Neutrophil (primary cell): ENCODE data around the gene PRSS50.

Experiments
- H3K27ac ChIP-seq: fragments of 200-600 bp; sonication (generic); 2 replicates; pipeline ENCODE4 v1.5.1; 2016; ENCODE audit warnings: mild to moderate bottlenecking, moderate library complexity
- H3K27me3 ChIP-seq: fragments of 200-600 bp; sonication (generic); 2 replicates; pipeline ENCODE4 v1.6.0; 2016; ENCODE audit warnings: mild to moderate bottlenecking
- H3K36me3 ChIP-seq: fragments of 200-600 bp; sonication (generic); 2 replicates; pipeline ENCODE4 v1.5.1; 2017
- H3K4me1 ChIP-seq, 2 experiments: fragments of 200-600 bp in 1 of 2; sonication (generic) in 1 of 2; 1 replicate in 1 of 2; 2 replicates in 1 of 2; pipeline versions ENCODE4 v1.5.1 to v1.6.1; 2013 to 2016; ENCODE audit warnings: low read depth in 1 of 2, low read length in 1 of 2, mild to moderate bottlenecking in 1 of 2, moderate library complexity in 1 of 2; ENCODE audit not compliant: control insufficient read depth in 1 of 2, insufficient read depth in 1 of 2
- H3K4me3 ChIP-seq, 2 experiments: fragments of 200-600 bp in 1 of 2; sonication (generic) in 1 of 2; 1 replicate in 1 of 2; 2 replicates in 1 of 2; pipeline ENCODE4 v1.5.1; 2013 to 2016; ENCODE audit warnings: low read depth in 1 of 2, low read length in 1 of 2, mild to moderate bottlenecking in 1 of 2, moderate library complexity in 1 of 2
- H3K9me3 ChIP-seq: fragments of 200-600 bp; sonication (generic); 2 replicates; pipeline ENCODE4 v1.5.1; 2016
- CTCF ChIP-seq: fragments of 200-600 bp; sonication (generic); IDR thresholded peaks from 2 replicates; pipeline ENCODE4 v1.5.1; 2016; ENCODE audit warnings: antibody characterized with exemption

The PRSS50 gene

GRCh38 chr3:46710229-46710628 is 7.4 kb downstream of the PRSS50 start:
- no peak overlapping the region for H3K4me3 ChIP-seq
- H3K9me3 ChIP-seq, result no peaks in the 10 kb centered on the region
- no peaks in the 10 kb centered on the region for H3K36me3 ChIP-seq
- H3K27me3 ChIP-seq, result no peaks in the 10 kb centered on the region
- TF ChIP-seq CTCF, result no peak
- H3K27ac ChIP-seq, result no peak overlapping the region
- no peaks in the 10 kb centered on the region for H3K4me1 ChIP-seq

- no peak overlapping the region for H3K27ac ChIP-seq
- no peaks in the 10 kb centered on the region for H3K36me3 ChIP-seq
- no peak overlapping the region for H3K4me3 ChIP-seq
- H3K9me3 ChIP-seq, result no peaks in the 10 kb centered on the region
- no peak for TF ChIP-seq CTCF
- H3K27me3 ChIP-seq, result no peaks in the 10 kb centered on the region
- no peaks in the 10 kb centered on the region for H3K4me1 ChIP-seq
Measured at GRCh38 chr3:46709721-46710120, 7.9 kb downstream of the PRSS50 start.

DNA sequence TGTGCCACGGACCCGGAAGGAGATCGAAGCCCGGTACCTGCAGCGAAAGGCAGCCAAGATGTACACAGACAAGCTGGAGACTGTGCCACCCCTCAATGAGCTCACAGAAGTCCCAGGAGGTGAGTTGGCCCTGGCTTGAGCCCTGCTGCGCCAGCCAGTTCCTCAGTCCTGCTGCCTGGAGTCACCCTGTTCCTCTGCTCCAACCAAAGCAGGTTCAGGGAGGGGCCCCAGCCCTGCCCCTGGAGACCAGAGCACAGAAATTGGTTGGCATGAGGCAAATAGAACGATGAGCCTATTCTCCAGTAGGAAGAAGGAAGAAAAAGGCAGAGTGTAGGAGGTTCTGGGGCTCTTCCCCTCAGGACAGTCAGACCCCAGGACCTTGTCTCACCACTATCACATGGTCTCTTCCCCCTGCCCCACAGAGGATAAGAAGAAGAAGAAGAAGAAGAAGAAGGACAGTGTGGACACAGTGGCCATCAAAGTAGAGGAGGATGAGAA is 8.5 kb downstream of the PRSS50 start:
- H3K27ac ChIP-seq, result no peak overlapping the region
- no peaks in the 10 kb centered on the region for H3K4me1 ChIP-seq
- no peaks in the 10 kb centered on the region for H3K9me3 ChIP-seq
- no peaks in the 10 kb centered on the region for H3K36me3 ChIP-seq
- TF ChIP-seq CTCF, result no peak
- peaks cover under 1% of the 10 kb centered on the region for H3K27me3 ChIP-seq
- H3K4me3 ChIP-seq, result no peak overlapping the region

- TF ChIP-seq CTCF, result no peak
- H3K27me3 ChIP-seq, result peaks cover 7% of the 10 kb centered on the region
- H3K27ac ChIP-seq, result no peak overlapping the region
Measured at GRCh38 chr3:46708401-46709156, 9.1 kb downstream of the PRSS50 start.

DNA sequence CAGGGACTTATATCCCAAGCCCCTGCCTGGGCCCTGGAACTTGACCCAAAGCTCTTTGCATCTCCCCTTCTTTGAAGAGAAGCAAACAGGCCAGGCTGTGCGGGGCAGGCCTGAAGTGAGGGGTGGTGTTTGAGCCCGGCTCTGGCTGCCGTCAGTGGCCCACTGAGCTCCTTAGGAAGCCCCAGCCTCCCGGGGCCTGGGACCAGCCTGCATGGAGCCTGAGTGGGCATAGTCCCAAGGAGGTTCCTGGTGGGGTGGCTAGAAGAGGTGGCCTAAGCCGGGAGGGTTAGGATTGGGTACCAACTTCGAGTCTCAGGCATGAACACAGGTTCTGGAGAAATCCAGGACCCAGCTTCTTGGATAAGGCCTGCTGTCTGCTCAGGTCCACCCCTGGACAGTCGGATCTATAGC is 10.1 kb downstream of the PRSS50 start:
- Histone ChIP-seq H3K9me3 (no peaks in the 10 kb centered on the region), H3K36me3 (no peaks in the 10 kb centered on the region), H3K4me1 (no peaks in the 10 kb centered on the region), H3K27me3 (peaks cover 16% of the 10 kb centered on the region), H3K27ac (no peak overlapping the region), H3K4me3 (no peak overlapping the region)
- TF ChIP-seq CTCF, result no peak

More at GRCh38 chr3:46708401-46709156, 9.1 kb downstream of the PRSS50 start:
- Histone ChIP-seq H3K4me3 (no peak overlapping the region), H3K9me3 (no peaks in the 10 kb centered on the region), H3K36me3 (no peaks in the 10 kb centered on the region), H3K4me1 (no peaks in the 10 kb centered on the region)
